ENCODE measurements around the gene CCDC102A. TPM values are rescaled to one million over a fixed set of nuclear protein-coding genes. Genes with fewer than 3 reads are reported as not detected.
A peak's percentile ranks its signal among the peaks of the same experiment; 100 is the strongest.

CCDC102A gene
- total RNA-seq, 6 donors from 2014 or later = 8.2 to 41.9 (median 16.5) TPM

- Histone ChIP-seq H3K9me3 (peaks cover 0 to 5% (median 0%) of the 10 kb centered on the region in 4 donors), H3K36me3 (no peaks in the 10 kb centered on the region), H3K4me3 (no peak overlapping the region), H3K27me3 (no peaks in the 10 kb centered on the region), H3K4me1 (no peaks in the 10 kb centered on the region), H3K27ac (no peak overlapping the region)
- TF ChIP-seq EP300 (IDR thresholded peaks at IDR 0.05) (no peak), POLR2A (IDR thresholded peaks at IDR 0.05) (no peak), POLR2AphosphoS5 (IDR thresholded peaks at IDR 0.05) (no peak)
- TF ChIP-seq, protein P1, sequence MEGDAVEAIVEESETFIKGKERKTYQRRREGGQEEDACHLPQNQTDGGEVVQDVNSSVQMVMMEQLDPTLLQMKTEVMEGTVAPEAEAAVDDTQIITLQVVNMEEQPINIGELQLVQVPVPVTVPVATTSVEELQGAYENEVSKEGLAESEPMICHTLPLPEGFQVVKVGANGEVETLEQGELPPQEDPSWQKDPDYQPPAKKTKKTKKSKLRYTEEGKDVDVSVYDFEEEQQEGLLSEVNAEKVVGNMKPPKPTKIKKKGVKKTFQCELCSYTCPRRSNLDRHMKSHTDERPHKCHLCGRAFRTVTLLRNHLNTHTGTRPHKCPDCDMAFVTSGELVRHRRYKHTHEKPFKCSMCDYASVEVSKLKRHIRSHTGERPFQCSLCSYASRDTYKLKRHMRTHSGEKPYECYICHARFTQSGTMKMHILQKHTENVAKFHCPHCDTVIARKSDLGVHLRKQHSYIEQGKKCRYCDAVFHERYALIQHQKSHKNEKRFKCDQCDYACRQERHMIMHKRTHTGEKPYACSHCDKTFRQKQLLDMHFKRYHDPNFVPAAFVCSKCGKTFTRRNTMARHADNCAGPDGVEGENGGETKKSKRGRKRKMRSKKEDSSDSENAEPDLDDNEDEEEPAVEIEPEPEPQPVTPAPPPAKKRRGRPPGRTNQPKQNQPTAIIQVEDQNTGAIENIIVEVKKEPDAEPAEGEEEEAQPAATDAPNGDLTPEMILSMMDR (IDR thresholded peaks at IDR 0.05) = no peak
- ATAC-seq (ENCODE audit: low FRiP score in 2 of 2) = no peak
- peak in 1 of 2 donors; percentile 36 for DNase-seq
- WGBS, 2 donors = 88% methylated on average over 3 of the region's 3 CpGs; no CpG with 5 or more reads in 1 of the 2 donors
Measured at GRCh38 chr16:57563487-57563750, 27.0 kb upstream of the CCDC102A start.

DNA sequence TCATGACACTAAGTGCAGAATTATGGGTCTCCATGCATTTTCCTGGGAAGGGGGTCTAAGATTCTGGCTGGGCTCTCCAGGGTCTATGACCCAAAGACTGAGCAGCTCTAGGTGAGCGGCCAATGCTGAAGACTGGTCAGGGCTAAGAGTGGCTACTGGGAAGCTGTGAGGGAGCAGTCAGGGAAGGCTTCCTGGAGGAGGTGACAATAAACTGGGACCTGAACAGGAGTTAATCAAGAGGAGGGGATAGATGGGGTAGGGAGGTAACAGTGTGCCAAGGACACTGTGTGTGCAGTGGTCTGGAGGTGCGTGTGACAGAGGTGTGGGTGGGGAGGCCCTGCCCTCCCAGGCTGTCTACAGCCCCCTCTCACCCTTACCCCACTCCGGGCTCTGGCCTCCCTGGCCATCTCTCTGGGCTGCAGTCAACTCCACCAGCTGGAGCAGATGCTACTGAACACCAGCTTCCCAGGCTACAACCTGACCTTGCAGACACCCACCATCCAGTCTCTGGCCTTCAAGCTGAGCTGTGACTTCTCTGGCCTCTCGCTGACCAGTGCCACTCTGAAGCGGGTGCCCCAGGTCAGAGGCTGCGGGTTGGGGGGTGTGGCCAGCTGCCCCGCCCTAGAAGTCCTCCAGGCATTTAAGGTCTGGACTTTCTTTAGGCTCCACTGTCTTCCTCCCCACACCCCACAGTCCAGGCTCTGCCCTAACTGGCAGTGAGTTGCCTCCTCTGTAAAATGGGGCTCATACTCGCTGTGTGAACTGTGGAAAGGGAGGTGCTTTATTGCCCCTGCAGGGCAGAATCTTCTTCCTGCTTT lies 26.5 kb upstream of the CCDC102A start:
- TF ChIP-seq POLR2A (IDR thresholded peaks at IDR 0.05) (no peak), POLR2AphosphoS5 (IDR thresholded peaks at IDR 0.05) (no peak), EP300 (IDR thresholded peaks at IDR 0.05) (no peak)
- TF ChIP-seq, protein P1 (IDR thresholded peaks at IDR 0.05) = no peak

GRCh38 chr16:57562066-57562465 lies 25.7 kb upstream of the CCDC102A start:
- DNase-seq (no peak), ATAC-seq (ENCODE audit: low FRiP score in 2 of 2) (no peak)
- Histone ChIP-seq H3K4me1 (no peaks in the 10 kb centered on the region), H3K36me3 (no peaks in the 10 kb centered on the region), H3K9me3 (peaks cover 0 to 5% (median 0%) of the 10 kb centered on the region in 4 donors), H3K27ac (no peak overlapping the region), H3K27me3 (no peaks in the 10 kb centered on the region), H3K4me3 (no peak overlapping the region)
- WGBS, 2 donors = 91 to 92% methylated on average over 4 of the region's 4 CpGs
- TF ChIP-seq POLR2AphosphoS5 (IDR thresholded peaks at IDR 0.05) = no peak
- no peak for TF ChIP-seq EP300 (IDR thresholded peaks at IDR 0.05)
- no peak for TF ChIP-seq POLR2A (IDR thresholded peaks at IDR 0.05)
- TF ChIP-seq, protein P1 (IDR thresholded peaks at IDR 0.05) = no peak

More for the DNA sequence above, 26.5 kb upstream of the CCDC102A start:
- DNase-seq = peak in 1 of 2 donors; percentile 45
- H3K27me3 ChIP-seq = no peaks in the 10 kb centered on the region
- no peaks in the 10 kb centered on the region for H3K4me1 ChIP-seq
- 80 to 89% methylated on average over 4 to 8 of the region's 8 CpGs for WGBS, 2 donors
- H3K36me3 ChIP-seq = no peaks in the 10 kb centered on the region
- no peak overlapping the region for H3K27ac ChIP-seq
- H3K9me3 ChIP-seq = peaks cover 0 to 5% (median 0%) of the 10 kb centered on the region in 4 donors
- no peak for ATAC-seq (ENCODE audit: low FRiP score in 2 of 2)
- no peak overlapping the region for H3K4me3 ChIP-seq

GRCh38 chr16:57559072-57559790 lies 22.9 kb upstream of the CCDC102A start:
- DNase-seq = no peak
- 82 to 91% methylated on average over 4 of the region's 4 CpGs for WGBS, 2 donors

More at GRCh38 chr16:57559072-57559790, 22.9 kb upstream of the CCDC102A start:
- ATAC-seq (ENCODE audit: low FRiP score in 2 of 2) = no peak
- TF ChIP-seq, protein P1 (IDR thresholded peaks at IDR 0.05) = no peak
- TF ChIP-seq POLR2A (IDR thresholded peaks at IDR 0.05) (no peak), EP300 (IDR thresholded peaks at IDR 0.05) (no peak), POLR2AphosphoS5 (IDR thresholded peaks at IDR 0.05) (no peak)
- Histone ChIP-seq H3K4me1 (no peaks in the 10 kb centered on the region), H3K4me3 (no peak overlapping the region), H3K36me3 (no peaks in the 10 kb centered on the region), H3K27me3 (no peaks in the 10 kb centered on the region), H3K27ac (no peak overlapping the region), H3K9me3 (peaks cover 0 to 5% (median 0%) of the 10 kb centered on the region in 4 donors)

All from upper lobe of left lung (tissue), 6 donors.